HUES6 (cell line): ENCODE measurements around the gene PICALM.

Experiments
- H3K27ac ChIP-seq: 2 replicates; pipeline ENCODE4 v1.7.0; 2013; ENCODE audit warnings: low read depth, mild to moderate bottlenecking, low read length, inconsistent platforms
- H3K27me3 ChIP-seq: 2 replicates; pipeline ENCODE4 v1.6.1; 2013; ENCODE audit warnings: low read length; ENCODE audit not compliant: control insufficient read depth, insufficient read depth
- H3K36me3 ChIP-seq: 2 replicates; pipeline ENCODE4 v1.6.1; 2013; ENCODE audit warnings: low read length; ENCODE audit not compliant: control insufficient read depth, insufficient read depth
- H3K4me1 ChIP-seq: 2 replicates; pipeline ENCODE4 v1.6.1; 2013; ENCODE audit warnings: low read length; ENCODE audit not compliant: control insufficient read depth, insufficient read depth
- H3K4me3 ChIP-seq: 2 replicates; pipeline ENCODE4 v1.5.1; 2013; ENCODE audit warnings: low read depth, low read length
- H3K9ac ChIP-seq: one replicate; pipeline ENCODE4 v1.6.1; 2013; ENCODE audit warnings: mild to moderate bottlenecking, low read length
- H3K9me3 ChIP-seq: 2 replicates; pipeline ENCODE4 v1.6.1; 2013; ENCODE audit warnings: low read depth, low read length; ENCODE audit not compliant: control insufficient read depth, insufficient read depth

PICALM gene

DNA sequence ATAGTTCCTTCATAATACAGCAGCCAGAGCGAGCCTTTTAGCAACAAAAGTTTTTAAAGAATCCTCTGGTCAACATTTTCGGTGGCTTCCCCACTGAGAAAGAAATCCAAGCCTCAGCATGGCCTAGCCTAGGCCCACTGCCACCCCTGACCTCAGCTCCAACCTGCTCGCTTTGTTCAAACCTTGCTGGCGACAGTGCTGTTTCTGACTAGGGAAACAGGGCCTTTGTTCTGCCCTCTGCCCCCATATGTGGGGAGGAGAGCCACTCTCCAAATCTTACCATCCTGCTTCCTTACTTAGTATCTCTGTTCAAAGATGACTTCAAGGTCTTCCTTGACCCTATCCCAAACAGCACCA, 117.9 kb downstream of the PICALM start:
- Histone ChIP-seq H3K9ac (no peak overlapping the region), H3K27me3 (no peaks in the 10 kb centered on the region), H3K27ac (no peak overlapping the region), H3K4me1 (no peaks in the 10 kb centered on the region; the same call in 1 of the 2 replicates), H3K36me3 (peaks cover 8% of the 10 kb centered on the region; the same call in 1 of the 2 replicates), H3K9me3 (peaks cover 4% of the 10 kb centered on the region), H3K4me3 (no peak overlapping the region)

- Histone ChIP-seq H3K27ac (no peak overlapping the region), H3K4me1 (no peaks in the 10 kb centered on the region; the same call in 1 of the 2 replicates), H3K4me3 (no peak overlapping the region), H3K36me3 (peaks cover 5% of the 10 kb centered on the region; the same call in 1 of the 2 replicates), H3K9ac (no peak overlapping the region), H3K27me3 (no peaks in the 10 kb centered on the region), H3K9me3 (peaks cover 10% of the 10 kb centered on the region)
Observed at GRCh38 chr11:85950317-85951048, 118.4 kb downstream of the PICALM start.

- Histone ChIP-seq H3K36me3 (no peaks in the 10 kb centered on the region), H3K9me3 (peaks cover 17% of the 10 kb centered on the region), H3K27ac (no peak overlapping the region), H3K4me1 (no peaks in the 10 kb centered on the region), H3K27me3 (no peaks in the 10 kb centered on the region), H3K4me3 (no peak overlapping the region), H3K9ac (no peak overlapping the region)
Observed at GRCh38 chr11:85949798-85950197, 119.1 kb downstream of the PICALM start.

GRCh38 chr11:85948884-85949283, 120.0 kb downstream of the PICALM start:
- H3K9me3 ChIP-seq: peaks cover 14% of the 10 kb centered on the region
- H3K4me3 ChIP-seq: no peak overlapping the region
- H3K36me3 ChIP-seq: no peaks in the 10 kb centered on the region
- no peak overlapping the region for H3K27ac ChIP-seq
- no peaks in the 10 kb centered on the region for H3K4me1 ChIP-seq
- H3K27me3 ChIP-seq: no peaks in the 10 kb centered on the region
- no peak overlapping the region for H3K9ac ChIP-seq

DNA sequence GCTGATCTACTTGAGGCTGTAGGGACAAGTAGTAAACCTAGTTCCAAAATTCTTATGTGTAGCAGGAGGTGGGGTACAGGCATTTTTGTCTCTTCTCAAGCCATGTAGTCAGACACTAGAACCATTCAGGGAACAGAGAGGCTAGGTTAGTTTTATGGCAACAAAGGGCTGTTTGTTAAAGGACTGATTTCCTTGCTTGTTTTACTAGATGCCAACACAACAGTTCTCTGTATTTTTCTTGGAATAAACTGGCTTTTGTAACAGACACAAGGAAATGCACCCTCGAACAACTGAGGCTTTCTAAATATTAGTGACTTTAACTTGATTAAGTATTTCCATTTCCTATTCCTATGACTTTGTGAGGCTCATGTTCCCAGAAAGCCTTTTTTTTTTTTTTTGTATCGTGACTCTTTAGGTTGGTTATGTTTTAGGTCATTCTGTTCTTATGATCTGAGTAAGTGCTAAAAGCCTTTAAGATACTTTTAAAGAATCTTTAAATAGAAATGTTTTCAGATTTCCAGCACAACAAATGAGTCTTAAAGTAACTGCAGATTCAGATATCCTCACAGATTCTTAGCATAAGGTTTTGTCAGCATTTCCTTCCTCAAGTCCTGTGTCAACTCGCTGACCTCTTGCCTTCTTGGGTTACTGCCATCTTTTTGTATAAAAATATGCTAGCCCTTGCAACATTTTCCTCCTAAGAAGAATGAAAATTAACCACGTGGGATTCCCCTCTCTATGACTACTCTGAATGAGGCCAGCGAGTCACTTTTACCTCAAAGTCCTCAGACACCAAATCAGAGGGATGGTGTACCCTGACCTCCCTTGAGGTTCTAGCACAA, 121.2 kb downstream of the PICALM start:
- Histone ChIP-seq H3K27me3 (no peaks in the 10 kb centered on the region), H3K9me3 (peaks cover 14% of the 10 kb centered on the region), H3K36me3 (no peaks in the 10 kb centered on the region), H3K4me3 (no peak overlapping the region), H3K9ac (no peak overlapping the region), H3K27ac (no peak overlapping the region), H3K4me1 (no peaks in the 10 kb centered on the region)

DNA sequence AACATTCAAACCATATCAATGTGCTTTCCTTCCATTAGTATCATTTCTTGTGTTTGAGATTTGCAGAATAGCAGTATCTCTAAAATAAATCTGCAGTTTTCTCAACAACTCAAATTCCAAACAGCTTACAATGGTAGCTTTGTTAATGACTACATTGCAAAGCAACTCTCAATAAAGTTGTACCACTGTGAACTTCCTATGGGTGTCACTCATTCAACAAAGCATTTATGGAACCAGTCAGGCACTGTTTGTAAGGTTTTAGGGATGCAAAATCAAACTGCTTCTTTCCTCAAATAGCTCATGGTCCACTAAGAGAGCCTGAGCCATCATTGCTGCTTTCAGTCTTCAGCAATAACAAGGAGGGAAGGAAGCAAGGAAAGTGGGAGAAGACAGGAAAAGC, 122.7 kb downstream of the PICALM start:
- H3K4me3 ChIP-seq: no peak overlapping the region
- no peak overlapping the region for H3K9ac ChIP-seq
- no peaks in the 10 kb centered on the region for H3K4me1 ChIP-seq
- peaks cover 14% of the 10 kb centered on the region for H3K9me3 ChIP-seq
- no peak overlapping the region for H3K27ac ChIP-seq
- H3K27me3 ChIP-seq: no peaks in the 10 kb centered on the region
- H3K36me3 ChIP-seq: no peaks in the 10 kb centered on the region

DNA sequence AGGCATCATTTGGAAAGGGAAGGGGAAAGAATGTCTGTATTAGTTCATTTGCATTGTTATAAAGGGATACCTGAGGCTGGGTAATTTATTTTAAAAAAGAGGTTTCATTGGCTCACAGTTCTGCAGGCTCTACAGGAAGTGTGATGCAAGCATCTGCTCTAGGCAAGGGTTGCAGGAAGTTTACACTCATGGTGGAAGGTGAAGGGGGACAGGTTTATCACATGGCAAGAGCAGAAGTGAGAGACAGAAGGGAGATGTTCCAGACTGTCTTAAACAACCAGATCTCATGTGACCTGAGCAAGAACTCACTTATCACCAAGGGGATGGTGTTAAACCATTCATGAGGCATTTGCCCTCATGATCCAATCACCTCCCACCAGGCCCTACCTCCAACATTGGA, 123.1 kb downstream of the PICALM start:
- H3K9ac ChIP-seq: no peak overlapping the region
- H3K36me3 ChIP-seq: no peaks in the 10 kb centered on the region
- no peak overlapping the region for H3K27ac ChIP-seq
- no peaks in the 10 kb centered on the region for H3K4me1 ChIP-seq
- H3K4me3 ChIP-seq: no peak overlapping the region
- peaks cover 14% of the 10 kb centered on the region for H3K9me3 ChIP-seq
- no peaks in the 10 kb centered on the region for H3K27me3 ChIP-seq

DNA sequence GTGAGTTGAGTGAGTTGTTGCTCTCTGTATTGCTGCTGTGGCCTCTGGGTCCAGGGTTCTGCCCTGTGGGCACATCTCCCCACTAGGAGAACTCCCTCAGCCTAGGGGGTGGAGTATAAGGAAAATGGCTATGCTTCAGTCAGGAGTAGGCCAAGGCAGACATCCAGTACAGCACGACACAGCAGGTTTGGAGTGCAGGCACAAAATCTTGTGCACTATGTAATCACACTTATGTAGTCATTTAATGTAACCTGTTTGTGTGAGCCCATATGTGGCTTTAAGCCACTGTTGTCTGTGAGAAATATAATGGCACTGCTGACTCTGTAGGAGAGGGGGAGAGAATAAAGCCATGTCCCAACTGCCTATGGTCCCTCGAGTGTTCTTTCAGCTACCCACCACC, 123.6 kb downstream of the PICALM start:
- Histone ChIP-seq H3K27ac (no peak overlapping the region), H3K27me3 (no peaks in the 10 kb centered on the region), H3K36me3 (no peaks in the 10 kb centered on the region), H3K9ac (no peak overlapping the region), H3K4me1 (no peaks in the 10 kb centered on the region), H3K9me3 (peaks cover 14% of the 10 kb centered on the region), H3K4me3 (no peak overlapping the region)

DNA sequence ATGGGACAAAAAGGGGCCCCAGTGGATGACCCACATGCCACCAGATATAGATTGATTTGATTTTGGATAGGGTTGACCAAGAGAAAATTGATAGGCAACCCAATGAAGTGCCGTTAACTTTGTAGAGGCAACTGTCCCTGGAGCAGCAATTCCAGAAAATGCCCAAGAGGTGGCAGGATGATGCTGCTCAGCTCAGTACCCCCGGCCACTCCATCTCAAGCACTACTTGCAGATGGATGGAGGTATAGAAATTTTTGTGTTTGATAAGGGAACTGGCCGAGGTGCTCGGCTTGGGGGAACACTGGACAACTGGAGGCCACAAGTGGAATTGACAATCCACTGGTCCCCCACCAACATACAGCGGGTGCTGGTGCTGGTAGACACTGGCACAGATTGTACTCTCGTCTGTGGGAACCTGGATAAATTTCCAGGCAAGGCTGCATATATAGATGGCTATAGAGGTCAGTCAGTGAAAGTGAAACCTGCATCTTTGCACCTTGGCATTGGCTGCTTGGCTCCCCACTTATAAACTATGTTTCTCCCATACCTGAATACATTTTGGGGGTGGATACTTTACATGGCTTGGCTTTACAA, 127.4 kb downstream of the PICALM start:
- Histone ChIP-seq H3K36me3 (no peaks in the 10 kb centered on the region), H3K4me1 (no peaks in the 10 kb centered on the region), H3K9ac (no peak overlapping the region), H3K4me3 (no peak overlapping the region), H3K27me3 (no peaks in the 10 kb centered on the region), H3K27ac (no peak overlapping the region), H3K9me3 (peaks cover 14% of the 10 kb centered on the region)

GRCh38 chr11:85939099-85940015, 129.5 kb downstream of the PICALM start:
- no peak overlapping the region for H3K27ac ChIP-seq
- no peaks in the 10 kb centered on the region for H3K4me1 ChIP-seq
- no peak overlapping the region for H3K4me3 ChIP-seq
- H3K27me3 ChIP-seq: no peaks in the 10 kb centered on the region; the same call in 1 of the 2 replicates
- H3K36me3 ChIP-seq: no peaks in the 10 kb centered on the region
- no peaks in the 10 kb centered on the region for H3K9me3 ChIP-seq
- no peak overlapping the region for H3K9ac ChIP-seq
